GM10266 (cell line): ENCODE results near the gene PAPOLB.

Experiments used
- DNase-seq: peaks from one replicate; pipeline ENCODE4 v3.0.0; 2012; ENCODE audit errors: extremely low spot score
- TF ChIP-seq, protein P1 (sequence below): IDR thresholded peaks from 2 replicates; pipeline ENCODE4 v1.5.1; 2012; ENCODE audit warnings: mild to moderate bottlenecking, low read depth; ENCODE audit not compliant: control insufficient read depth, insufficient read depth; ENCODE audit errors: missing control alignments

PAPOLB gene

DNA sequence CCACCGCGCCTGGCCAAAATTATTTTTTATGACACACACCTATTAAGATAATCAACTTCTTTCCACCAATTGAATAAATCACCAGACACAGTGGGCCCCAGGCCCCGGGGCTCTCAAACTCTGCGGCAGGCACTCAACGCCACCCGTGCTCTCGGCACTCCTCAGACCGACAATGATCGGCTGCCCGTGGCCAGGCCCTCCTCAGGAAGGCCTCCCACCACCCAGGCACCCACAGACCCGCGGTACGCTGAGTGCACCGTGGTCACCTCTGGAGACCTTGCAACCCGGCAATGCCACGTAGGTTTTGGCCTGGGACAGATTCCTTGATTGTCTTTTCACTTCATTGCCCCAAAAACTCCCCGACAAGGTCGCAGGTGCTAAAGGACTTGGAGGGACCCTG is 14.8 kb upstream of the PAPOLB start:
- DNase-seq: no peak
- TF ChIP-seq, protein P1, sequence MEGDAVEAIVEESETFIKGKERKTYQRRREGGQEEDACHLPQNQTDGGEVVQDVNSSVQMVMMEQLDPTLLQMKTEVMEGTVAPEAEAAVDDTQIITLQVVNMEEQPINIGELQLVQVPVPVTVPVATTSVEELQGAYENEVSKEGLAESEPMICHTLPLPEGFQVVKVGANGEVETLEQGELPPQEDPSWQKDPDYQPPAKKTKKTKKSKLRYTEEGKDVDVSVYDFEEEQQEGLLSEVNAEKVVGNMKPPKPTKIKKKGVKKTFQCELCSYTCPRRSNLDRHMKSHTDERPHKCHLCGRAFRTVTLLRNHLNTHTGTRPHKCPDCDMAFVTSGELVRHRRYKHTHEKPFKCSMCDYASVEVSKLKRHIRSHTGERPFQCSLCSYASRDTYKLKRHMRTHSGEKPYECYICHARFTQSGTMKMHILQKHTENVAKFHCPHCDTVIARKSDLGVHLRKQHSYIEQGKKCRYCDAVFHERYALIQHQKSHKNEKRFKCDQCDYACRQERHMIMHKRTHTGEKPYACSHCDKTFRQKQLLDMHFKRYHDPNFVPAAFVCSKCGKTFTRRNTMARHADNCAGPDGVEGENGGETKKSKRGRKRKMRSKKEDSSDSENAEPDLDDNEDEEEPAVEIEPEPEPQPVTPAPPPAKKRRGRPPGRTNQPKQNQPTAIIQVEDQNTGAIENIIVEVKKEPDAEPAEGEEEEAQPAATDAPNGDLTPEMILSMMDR: no peak

DNA sequence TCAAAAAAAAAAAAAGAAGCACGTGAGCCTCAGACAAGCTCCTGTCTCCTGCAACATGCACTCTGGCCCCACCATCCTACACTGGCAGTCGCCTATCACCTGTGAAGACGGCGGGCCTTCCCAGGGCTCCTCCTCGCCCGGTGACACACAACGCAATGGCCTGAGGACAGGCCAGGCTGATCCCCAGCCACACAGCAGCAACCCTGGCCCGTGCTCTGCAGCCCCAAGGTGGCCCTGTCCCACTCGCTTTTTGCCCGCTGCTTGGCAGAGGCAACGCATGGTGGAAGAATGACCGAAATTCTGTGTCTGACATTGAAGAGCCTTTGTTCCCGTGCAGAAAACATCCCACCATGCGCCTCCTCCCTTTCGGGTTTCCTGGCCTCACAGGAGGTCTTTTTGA is 13.6 kb upstream of the PAPOLB start:
- TF ChIP-seq, protein P1: no peak
- no peak for DNase-seq

DNA sequence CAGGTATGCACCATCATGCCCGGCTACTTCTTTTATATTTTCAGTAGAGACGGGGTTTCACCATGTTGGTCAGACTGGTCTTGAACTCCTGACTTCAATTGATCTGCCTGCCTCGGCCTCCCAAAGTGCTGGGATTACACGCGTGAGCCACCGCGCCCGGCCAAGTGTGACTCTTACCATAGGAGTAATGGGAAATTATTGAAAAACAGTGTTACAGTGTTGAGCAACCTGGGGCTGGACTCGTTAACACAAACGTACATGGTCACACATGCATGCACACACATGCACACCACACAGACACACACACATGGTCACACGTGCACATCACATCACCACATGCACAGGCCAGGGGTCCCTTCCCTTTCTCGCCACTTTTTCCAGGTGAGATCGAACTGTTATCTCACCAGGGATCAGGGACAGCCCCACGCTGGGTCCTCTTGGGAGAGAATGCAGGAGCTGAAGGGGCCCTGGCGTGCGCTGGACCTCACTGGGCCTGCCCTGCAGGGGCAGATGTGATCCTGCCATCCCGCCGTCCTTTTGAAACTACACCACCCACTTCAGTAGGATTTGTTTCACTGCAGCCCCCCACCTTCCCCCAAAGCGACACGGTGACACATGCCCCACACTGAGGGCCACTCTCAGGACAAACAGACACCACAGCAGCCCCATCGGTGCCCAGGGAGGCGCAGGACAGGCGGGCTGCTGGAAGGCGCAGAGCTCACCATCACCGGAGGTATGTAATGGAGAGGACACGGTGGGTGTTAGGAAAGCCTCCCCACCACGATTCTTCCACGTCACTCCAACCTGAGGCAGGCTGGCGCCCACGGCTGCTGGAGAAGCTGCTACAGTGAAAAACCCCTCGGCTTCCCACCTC is 11.5 kb upstream of the PAPOLB start:
- TF ChIP-seq, protein P1: no peak

DNA sequence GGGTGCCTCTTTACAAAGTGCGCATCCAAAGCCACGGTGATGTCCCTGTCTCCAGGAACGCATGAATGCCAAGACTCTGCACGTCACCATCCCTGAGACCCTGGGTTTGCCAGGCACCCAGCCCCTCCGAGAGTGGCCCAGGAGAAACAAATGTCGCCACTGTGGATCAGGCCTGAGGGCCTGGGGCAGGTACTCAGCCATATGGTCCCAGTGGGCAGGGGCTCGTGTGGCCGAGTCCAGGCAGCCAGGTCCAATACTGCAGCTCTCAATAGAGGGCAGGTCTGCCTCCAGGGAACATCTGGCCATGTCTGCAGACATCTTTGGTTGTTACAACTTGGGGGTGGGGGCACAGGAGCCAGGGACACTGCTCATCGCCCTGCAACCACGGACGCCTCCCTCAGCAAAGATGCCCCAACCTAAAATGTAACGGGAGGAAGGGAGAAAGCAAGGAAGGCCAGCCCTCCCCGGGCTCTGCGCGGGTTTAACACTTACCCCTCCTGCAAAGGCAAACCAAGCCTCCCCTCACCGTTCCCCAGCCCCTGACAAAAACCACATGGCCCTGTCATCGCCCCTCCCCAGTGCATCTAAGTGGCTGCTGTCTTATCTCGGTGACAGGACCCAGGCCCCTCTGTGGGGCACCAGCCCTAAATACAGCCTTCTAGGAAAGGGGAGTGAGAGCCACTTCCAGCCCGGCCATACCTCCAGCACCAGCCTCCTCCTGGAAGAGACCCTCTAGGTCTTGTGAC is 10.3 kb upstream of the PAPOLB start:
- DNase-seq: no peak
- TF ChIP-seq, protein P1: no peak

More for the DNA sequence above, 11.5 kb upstream of the PAPOLB start:
- no peak for DNase-seq

DNA sequence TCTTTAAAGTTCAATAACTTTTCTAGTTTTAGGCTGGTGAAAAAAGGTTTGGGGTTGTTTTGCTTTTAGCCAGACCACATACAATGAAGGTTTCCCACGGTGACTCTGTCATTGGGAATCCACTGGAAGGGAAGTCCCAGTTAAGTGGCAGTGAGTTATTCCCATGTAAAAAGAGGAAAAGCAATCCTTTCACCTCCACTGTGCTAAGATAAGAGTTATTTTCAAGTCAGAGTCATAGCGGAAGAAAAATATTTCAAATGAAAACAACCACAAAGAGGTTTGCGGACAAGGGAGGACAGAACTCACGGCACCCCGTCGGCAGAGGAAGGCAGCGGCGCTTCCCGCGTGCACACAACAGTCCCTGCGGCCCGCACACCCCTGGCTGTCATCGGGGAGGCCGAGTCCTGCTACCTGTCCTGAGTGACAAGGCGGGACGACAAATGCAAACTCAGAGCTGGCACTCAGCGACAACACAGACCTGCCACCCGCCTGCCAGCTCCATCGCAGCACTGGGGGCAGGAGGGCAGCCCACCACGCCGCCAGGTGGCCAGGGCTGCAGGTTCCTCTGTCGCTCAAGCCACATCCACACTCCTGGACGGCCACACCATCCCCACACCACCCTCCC is 9.3 kb upstream of the PAPOLB start:
- DNase-seq: no peak
- TF ChIP-seq, protein P1: no peak

DNA sequence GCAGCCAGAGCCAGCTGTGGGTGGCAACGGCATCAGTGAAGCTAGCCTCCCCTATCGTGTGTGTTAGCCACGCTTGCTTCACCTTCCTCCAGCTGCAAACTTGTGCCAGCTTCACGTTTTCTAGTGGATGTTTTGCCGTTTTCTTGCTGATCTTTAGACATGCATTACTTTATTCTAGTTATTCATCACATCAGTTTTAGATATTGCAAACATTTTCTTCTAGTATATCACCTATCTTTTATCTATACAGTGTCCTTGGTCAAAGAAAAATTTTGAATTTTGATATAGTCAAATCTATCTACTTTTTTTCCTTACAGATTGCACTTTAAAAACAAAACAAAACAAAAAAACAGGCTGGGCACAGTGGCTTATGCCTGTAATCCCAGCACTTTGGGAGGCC is 6.7 kb upstream of the PAPOLB start:
- TF ChIP-seq, protein P1: no peak

More for the DNA sequence above, 6.7 kb upstream of the PAPOLB start:
- no peak for DNase-seq
